GM18517 (cell line): ENCODE data around the gene C1orf35.
A peak's percentile ranks its signal among the peaks of the same experiment; 100 is the strongest.

Experiments used
- ATAC-seq: cut with Tn5 transposase; IDR thresholded peaks from one replicate; pipeline ENCODE4 v1.9.1; 2021; ENCODE audit warnings: mild to moderate bottlenecking, moderate library complexity; ENCODE audit not compliant: unreplicated experiment

C1orf35 gene

GRCh38 chr1:228110556-228110955 is 7.4 kb upstream of the C1orf35 start:
- ATAC-seq: no peak

GRCh38 chr1:228109962-228110488 is 6.9 kb upstream of the C1orf35 start:
- no peak for ATAC-seq

- ATAC-seq: peak; percentile 89
These were observed 6.2 kb upstream of the C1orf35 start, which contains the start of gene MRPL55 for GRCh38 chr1:228109073-228109961. MRPL55 (minus strand) TSS chr1:228109299; CDS start chr1:228108260, 1,039 bp downstream.

GRCh38 chr1:228108742-228109072 is 5.6 kb upstream of the C1orf35 start:
- no peak for ATAC-seq

- no peak for ATAC-seq
These were observed 5.0 kb upstream of the C1orf35 start for GRCh38 chr1:228108055-228108690.

GRCh38 chr1:228107636-228108035 is 4.5 kb upstream of the C1orf35 start:
- ATAC-seq: no peak

GRCh38 chr1:228106800-228107054 is 3.6 kb upstream of the C1orf35 start:
- ATAC-seq: no peak

- no peak for ATAC-seq
These were observed 3.1 kb upstream of the C1orf35 start for GRCh38 chr1:228105996-228106799.

GRCh38 chr1:228105270-228105995 is 2.3 kb upstream of the C1orf35 start:
- no peak for ATAC-seq

GRCh38 chr1:228104526-228105269 is 1.6 kb upstream of the C1orf35 start:
- ATAC-seq: no peak

GRCh38 chr1:228101994-228102790 is 933 bp downstream of the C1orf35 start:
- no peak for ATAC-seq

GRCh38 chr1:228101614-228101993 is 1.5 kb downstream of the C1orf35 start:
- no peak for ATAC-seq

- ATAC-seq: no peak
These were observed 2.1 kb downstream of the C1orf35 start for GRCh38 chr1:228100822-228101613.

GRCh38 chr1:228099331-228099732 is 3.8 kb downstream of the C1orf35 start:
- ATAC-seq: no peak

- no peak for ATAC-seq
These were observed 4.7 kb downstream of the C1orf35 start for GRCh38 chr1:228098323-228098931.

GRCh38 chr1:228097333-228098081 is 5.6 kb downstream of the C1orf35 start:
- no peak for ATAC-seq
